Liver (tissue), 9 donors: Measurements from ENCODE around the gene FAM236D. TPM values are rescaled to one million over a fixed set of nuclear protein-coding genes. Genes with fewer than 3 reads are reported as not detected.
"Not testable (repeated sequence)": the region's sequence is repeated elsewhere in the genome, so short reads cannot be mapped to it uniquely, and the experiment has no call there.

ENCODE experiments used
- DNase-seq: peaks from one replicate; pipeline ENCODE4 v3.0.0-alpha.2; 2017; ENCODE audit warnings: low spot score
- H3K27ac ChIP-seq, 2 donors: one replicate each; pipeline ENCODE4 v1.7.0; 2013; ENCODE audit warnings: inconsistent platforms in 2 of 2, low read length in 2 of 2, control low read depth in 1 of 2, low read depth in 1 of 2, mild to moderate bottlenecking in 1 of 2
- H3K27me3 ChIP-seq, 4 donors: one replicate each; pipeline versions ENCODE4 v1.6.1 to v1.7.0; 2013; ENCODE audit warnings: low read length in 3 of 4, inconsistent platforms in 1 of 4, mild to moderate bottlenecking in 1 of 4, moderate library complexity in 1 of 4; ENCODE audit not compliant: control insufficient read depth in 4 of 4, insufficient read depth in 4 of 4
- H3K36me3 ChIP-seq, 4 donors: one replicate each; pipeline versions ENCODE4 v1.6.1 to v1.7.0; 2013; ENCODE audit warnings: low read length in 3 of 4, mild to moderate bottlenecking in 3 of 4, low read depth in 1 of 4, moderate library complexity in 1 of 4; ENCODE audit not compliant: control insufficient read depth in 4 of 4, insufficient read depth in 3 of 4
- H3K4me1 ChIP-seq, 4 donors: one replicate each; pipeline versions ENCODE4 v1.6.1 to v1.7.0; 2013; ENCODE audit warnings: low read length in 3 of 4, mild to moderate bottlenecking in 3 of 4, moderate library complexity in 1 of 4; ENCODE audit not compliant: control insufficient read depth in 4 of 4, insufficient read depth in 4 of 4
- H3K4me3 ChIP-seq, 3 donors: one replicate each; pipeline versions ENCODE4 v1.6.1 to v1.7.0; 2013; ENCODE audit warnings: low read length in 3 of 3, control low read depth in 1 of 3, low read depth in 1 of 3, mild to moderate bottlenecking in 1 of 3
- H3K9ac ChIP-seq, 2 donors: one replicate each; pipeline ENCODE4 v1.7.0; 2013; ENCODE audit warnings: low read length in 2 of 2, mild to moderate bottlenecking in 2 of 2, moderate library complexity in 2 of 2, control low read depth in 1 of 2, low read depth in 1 of 2
- H3K9me3 ChIP-seq, 4 donors: one replicate each; pipeline versions ENCODE4 v1.6.1 to v1.7.0; 2013; ENCODE audit warnings: low read length in 3 of 4; ENCODE audit not compliant: control insufficient read depth in 4 of 4
- whole genome bisulfite sequencing: extraction: QIAGEN DNeasy Blood & Tissue Kit; methylation state at CpG from one replicate; pipeline ENCODE4 v1.1.7; 2013; 5-methylcytosine and 5-hydroxymethylcytosine counted together
- polyA plus RNA-seq, 2 donors: library from polyadenylated mRNA; stranded (reverse) in 1 of 2; unstranded in 1 of 2; fragments of 200-250 nt in 1 of 2; fragments of >200 nt in 1 of 2; fragmentation: Nextera tagmentation in 1 of 2; extraction: Ambion mirVana in 1 of 2; gene quantifications; one replicate each; pipeline versions ENCODE4 v1.2.1 to v1.2.3, GENCODE V29; 2013 to 2015
- total RNA-seq, 2 donors: library from RNA; depleted of rRNA; stranded (reverse); fragments of >200 nt; gene quantifications; one replicate each; pipeline ENCODE4 v1.2.3, GENCODE V29; 2014
- donor health status: healthy.
- donor health status: healthy.
- donor health status: healthy.
- donor health status: healthy.
- donor health status: healthy.

FAM236D gene
- total and polyA plus RNA-seq, 4 donors = not detected

DNA sequence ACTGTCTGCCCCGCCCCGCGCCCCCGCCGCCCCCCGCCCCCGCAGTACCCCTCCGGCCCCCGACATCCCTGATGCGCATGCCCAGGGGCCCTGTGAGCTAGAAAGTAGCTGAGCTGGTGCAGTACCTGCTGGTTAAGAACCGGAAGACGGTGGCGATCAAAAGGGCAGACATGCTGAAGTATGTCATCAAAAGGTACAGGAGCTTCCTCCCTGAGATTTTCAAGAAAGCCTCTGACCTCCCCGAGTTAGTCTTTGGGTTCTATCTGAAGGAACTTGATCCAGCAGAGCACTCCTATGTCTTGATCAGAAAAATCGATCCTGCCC, 30.6 kb downstream of the FAM236D start:
- not testable (repeated sequence) for H3K4me1 ChIP-seq, H3K27me3 ChIP-seq, H3K4me3 ChIP-seq, DNase-seq, H3K9me3 ChIP-seq, H3K36me3 ChIP-seq, H3K27ac ChIP-seq, H3K9ac ChIP-seq
- WGBS = no CpG with 5 or more reads among the region's 15 CpGs

DNA sequence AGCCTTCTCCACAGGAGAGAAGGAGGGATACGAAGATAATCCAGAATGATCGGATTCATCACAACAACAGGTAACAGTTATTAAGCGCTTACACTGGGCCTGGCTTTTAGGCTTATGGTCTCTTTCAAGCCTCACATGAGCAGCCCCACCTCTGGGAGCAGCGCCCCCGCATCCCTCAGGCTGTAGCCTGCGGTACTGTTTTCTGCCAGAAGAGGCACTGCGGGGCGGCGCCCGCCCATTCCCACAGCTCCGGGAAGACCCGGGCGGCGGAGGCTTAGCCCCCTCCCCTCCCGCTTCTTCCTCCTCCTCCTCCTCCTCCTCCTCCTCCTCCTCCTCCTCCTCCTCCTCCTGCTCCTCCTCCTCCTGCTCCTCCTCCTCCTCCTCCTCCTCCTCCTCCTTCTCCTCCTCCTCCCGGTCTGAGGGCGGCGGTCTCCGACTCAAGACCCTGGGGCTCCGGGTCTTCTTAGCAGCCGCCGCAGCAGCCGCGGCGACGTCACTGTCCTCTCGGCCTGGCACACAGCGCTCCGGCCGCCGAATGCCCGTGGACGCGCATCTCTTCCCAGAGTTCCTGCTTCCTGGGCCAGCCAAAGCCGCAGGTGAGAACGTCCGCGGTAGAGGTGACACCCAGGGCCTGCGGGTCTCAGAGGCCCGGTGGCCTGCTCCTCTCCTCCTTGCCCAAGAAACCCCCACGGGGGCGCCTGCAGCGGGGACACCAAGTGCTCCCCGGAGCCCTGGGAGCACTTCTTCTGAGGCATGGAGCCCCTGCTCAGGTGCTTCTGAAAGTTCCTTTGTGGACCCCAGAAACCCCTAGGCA, 31.1 kb downstream of the FAM236D start, which contains the start of gene DMRTC1B:
Gene DMRTC1B (plus strand): TSS at position 238 of the 814 bp plus-strand sequence. CDS start 68,246 bp downstream, outside the sequence.
- H3K27me3 ChIP-seq, H3K4me3 ChIP-seq, H3K27ac ChIP-seq, DNase-seq, H3K36me3 ChIP-seq, H3K4me1 ChIP-seq, H3K9ac ChIP-seq, H3K9me3 ChIP-seq: not testable (repeated sequence)
- no CpG with 5 or more reads among the region's 44 CpGs for WGBS

DNA sequence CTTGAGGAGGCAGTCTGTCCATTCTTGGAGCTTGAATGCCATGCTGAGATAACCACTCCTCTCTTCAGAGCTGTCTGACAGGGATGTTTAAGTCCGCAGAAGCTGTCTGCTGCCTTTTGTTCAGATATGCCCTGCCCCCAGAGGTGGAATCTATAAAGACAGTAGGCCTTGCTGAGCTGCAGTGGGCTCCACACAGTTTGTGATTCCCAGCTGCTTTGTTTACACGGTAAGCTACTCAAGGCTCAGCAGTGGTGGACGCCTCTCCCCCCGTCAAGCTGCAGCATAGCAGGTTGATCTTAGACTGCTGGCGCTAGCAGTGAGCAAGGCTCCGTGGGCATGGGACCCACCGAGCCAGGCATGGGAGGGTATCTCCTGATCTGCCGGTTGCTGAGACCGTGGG, 47.6 kb downstream of the FAM236D start:
- not testable (repeated sequence) for H3K27ac ChIP-seq, H3K9ac ChIP-seq, DNase-seq, H3K4me3 ChIP-seq, H3K4me1 ChIP-seq, H3K36me3 ChIP-seq, H3K9me3 ChIP-seq, H3K27me3 ChIP-seq
- no CpG with 5 or more reads among the region's 9 CpGs for WGBS

Other genes starting within 250 kb of the FAM236D start
- gene HDAC8, start 235.4 kb downstream of the FAM236D start, total RNA-seq = 10 to 100 TPM; 12.8 to 30.4 TPM
- gene HDAC8, start 235.4 kb downstream of the FAM236D start, polyA plus RNA-seq = 10 to 100 TPM; 11.1 to 15.2 TPM
- gene PHKA1, start 93.9 kb downstream of the FAM236D start, total RNA-seq = 1 to 10 TPM; 1.7 to 5.5 TPM
- gene PHKA1, start 93.9 kb downstream of the FAM236D start, polyA plus RNA-seq = 1 to 10 TPM in 1 of 2 donors, under 1 TPM in 1; 0.57 to 1.1 TPM
- under 1 TPM in 1 of 2 donors, not detected in 1; 0.19 TPM for gene DMRTC1B, start 31.3 kb downstream of the FAM236D start, total RNA-seq
- gene DMRTC1B, start 31.3 kb downstream of the FAM236D start, polyA plus RNA-seq = not detected
- gene FAM236B, start 25.6 kb downstream of the FAM236D start, total RNA-seq = not detected
- gene FAM236B, start 25.6 kb downstream of the FAM236D start, polyA plus RNA-seq = not detected
- not detected for gene FAM236C, start 104.4 kb upstream of the FAM236D start, total RNA-seq
- not detected for gene FAM236C, start 104.4 kb upstream of the FAM236D start, polyA plus RNA-seq
- not detected for gene FAM236A, start 130.0 kb upstream of the FAM236D start, total RNA-seq
- gene FAM236A, start 130.0 kb upstream of the FAM236D start, polyA plus RNA-seq = not detected
- not detected for gene DMRTC1, start 135.6 kb upstream of the FAM236D start, total RNA-seq
- gene DMRTC1, start 135.6 kb upstream of the FAM236D start, polyA plus RNA-seq = not detected
- not detected for gene PABPC1L2B, start 194.7 kb upstream of the FAM236D start, total RNA-seq
- gene PABPC1L2B, start 194.7 kb upstream of the FAM236D start, polyA plus RNA-seq = not detected